HG03432 (cell line): ENCODE data around the gene OR9Q1.
"Not testable (repeated sequence)": the region's sequence is repeated elsewhere in the genome, so short reads cannot be mapped to it uniquely, and the experiment has no call there.

ENCODE experiments used
- ATAC-seq: cut with Tn5 transposase; IDR thresholded peaks from one replicate; pipeline ENCODE4 v1.9.1; 2021; ENCODE audit warnings: mild to moderate bottlenecking, moderate library complexity; ENCODE audit not compliant: unreplicated experiment

Gene OR9Q1

GRCh38 chr11:58133309-58134076 is 109.8 kb downstream of the OR9Q1 start:
- no peak for ATAC-seq

DNA sequence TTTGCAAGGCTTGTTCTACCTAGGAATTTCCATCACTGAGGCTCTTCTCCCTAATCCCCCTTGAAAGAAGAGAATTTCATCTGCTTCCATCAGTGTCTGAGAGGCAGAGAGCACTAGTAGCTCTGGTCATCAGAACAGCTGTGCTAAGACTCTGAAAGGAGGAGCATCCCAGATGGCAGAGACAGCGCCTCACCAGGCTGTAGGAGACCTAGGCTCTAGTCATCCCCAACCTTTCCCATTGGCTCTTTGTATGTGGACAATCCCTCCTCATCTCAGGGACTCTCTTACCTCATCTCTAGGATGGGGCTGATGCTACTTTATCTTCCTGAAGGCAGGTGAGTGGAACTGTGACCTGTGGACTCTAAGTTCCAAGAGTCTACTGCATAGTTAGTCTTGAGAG is 110.5 kb downstream of the OR9Q1 start:
- no peak for ATAC-seq

- no peak for ATAC-seq
Observed at GRCh38 chr11:58135171-58135570, 111.5 kb downstream of the OR9Q1 start.

DNA sequence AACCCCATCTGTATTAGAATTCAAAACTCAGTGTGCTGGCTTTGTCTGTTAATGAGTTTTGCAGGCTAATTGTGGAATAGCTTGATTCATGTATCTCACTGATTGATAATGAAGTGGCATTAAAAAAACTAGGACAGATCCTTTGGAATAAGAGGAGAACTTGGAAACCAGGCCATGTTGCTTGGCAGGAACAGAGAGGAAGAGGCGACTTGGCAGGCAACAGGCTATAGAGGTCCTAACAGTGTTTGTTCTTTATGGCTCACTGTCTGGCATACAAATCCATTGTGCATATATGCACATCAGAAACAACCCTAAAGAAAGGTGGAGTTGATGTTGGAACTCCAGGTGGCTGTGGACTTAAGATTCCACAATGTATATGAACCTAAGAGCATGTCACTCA is 119.1 kb downstream of the OR9Q1 start:
- ATAC-seq, result no peak

- ATAC-seq, result no peak
Observed at GRCh38 chr11:58152781-58153180, 129.1 kb downstream of the OR9Q1 start.

- no peak for ATAC-seq
Observed at GRCh38 chr11:58164389-58164788, 140.7 kb downstream of the OR9Q1 start.

DNA sequence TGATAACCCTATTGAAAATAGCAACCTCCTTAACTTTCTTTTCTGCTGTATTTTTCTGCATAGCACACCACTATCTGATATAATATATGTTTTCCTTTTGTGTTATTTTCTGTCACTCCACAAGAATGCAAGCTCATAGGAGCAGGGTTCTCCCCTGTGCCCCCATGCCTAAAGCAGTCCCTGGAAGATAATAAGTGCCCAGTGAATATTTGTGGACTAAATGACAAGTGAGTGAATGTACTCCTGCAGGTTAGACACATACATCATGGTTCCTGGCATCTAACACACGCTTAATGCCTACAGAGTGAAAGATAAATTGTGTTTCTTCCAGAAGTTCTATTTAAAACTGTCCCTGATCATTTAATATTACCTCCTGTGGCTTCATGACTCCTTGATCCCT is 141.3 kb downstream of the OR9Q1 start:
- no peak for ATAC-seq

DNA sequence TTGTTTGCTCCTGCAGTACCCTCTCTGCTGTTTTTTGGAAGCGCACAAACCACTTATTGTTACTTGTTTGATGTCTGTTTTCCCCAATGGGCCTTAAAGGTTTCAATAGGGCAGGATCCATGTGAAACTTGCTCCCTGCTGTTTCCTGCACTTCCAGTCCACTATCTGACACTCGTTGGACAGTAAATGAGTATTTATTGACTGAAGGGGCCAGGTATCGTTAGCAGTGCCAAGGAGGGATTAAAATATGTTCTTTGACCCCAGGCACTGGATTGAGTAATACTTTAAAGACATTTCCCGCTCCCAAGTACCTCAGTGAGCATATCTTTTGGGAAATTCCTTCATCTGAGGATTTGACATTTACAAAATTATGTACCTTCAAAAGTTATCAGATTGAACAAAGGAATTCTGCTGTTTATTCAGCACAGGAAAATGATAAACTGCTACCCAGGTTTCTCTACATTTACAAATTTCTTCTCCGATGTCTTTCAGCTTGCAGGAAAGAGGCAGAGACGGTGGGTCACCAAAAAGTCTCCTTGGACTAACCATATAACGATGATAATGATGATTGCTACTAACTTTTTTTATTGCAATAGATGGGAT is 141.9 kb downstream of the OR9Q1 start:
- no peak for ATAC-seq

DNA sequence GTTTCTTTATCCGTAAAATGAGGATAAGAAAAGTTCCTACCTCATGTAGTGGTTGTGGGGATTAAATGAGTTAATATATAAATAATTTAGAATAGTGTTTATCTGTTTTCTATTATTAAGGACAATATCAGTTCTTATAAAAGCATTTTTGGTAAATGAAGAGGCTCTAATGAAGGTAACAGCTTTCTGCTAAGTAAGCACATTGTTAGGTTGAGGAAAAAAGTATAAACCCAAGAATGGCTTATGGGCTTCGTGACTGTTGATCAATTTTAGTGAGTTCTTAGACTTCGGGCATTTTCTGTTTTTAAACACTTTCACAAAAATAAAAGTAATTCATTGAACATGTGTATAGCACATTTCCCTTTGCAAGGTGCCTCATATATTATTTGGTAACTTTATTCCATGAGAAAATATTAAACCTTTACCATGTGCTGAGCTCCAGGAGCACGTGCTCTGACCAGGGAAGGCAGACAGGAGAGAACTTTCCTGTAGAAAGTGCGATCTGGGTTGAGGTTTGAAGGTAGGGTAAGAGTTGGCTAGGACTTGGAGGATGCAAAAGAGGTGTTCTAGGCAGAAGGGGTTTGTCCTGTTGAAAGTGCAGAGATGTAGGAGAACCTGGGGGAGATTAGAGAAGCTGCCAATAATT is 153.9 kb downstream of the OR9Q1 start:
- ATAC-seq, result no peak

DNA sequence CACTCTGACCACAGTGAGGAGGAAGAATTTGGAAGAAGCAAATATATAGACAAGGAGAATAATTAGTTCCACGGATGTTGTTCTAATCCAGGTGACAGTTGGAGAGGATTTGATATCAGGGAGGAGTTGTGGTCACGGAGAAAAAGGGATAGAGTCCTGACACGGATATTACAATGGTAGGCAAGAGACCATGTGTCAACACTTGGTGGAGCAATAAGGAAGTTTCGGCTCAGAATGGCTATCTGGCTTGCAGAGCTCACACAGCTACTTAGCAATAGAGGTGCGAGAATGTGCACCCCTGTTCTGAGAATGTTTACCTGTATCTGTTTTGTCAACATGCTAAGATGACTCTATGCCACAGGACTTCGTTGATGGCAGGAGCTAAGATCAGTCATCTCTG is 154.8 kb downstream of the OR9Q1 start:
- ATAC-seq, result no peak

DNA sequence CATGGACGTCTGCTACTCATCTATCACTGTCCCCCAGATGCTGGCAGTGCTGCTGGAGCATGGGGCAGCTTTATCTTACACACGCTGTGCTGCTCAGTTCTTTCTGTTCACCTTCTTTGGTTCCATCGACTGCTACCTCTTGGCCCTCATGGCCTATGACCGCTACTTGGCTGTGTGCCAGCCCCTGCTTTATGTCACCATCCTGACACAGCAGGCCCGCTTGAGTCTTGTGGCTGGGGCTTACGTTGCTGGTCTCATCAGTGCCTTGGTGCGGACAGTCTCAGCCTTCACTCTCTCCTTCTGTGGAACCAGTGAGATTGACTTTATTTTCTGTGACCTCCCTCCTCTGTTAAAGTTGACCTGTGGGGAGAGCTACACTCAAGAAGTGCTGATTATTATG is 156.0 kb downstream of the OR9Q1 start:
- ATAC-seq, result no peak

GRCh38 chr11:58186938-58187337 is 163.3 kb downstream of the OR9Q1 start:
- no peak for ATAC-seq

DNA sequence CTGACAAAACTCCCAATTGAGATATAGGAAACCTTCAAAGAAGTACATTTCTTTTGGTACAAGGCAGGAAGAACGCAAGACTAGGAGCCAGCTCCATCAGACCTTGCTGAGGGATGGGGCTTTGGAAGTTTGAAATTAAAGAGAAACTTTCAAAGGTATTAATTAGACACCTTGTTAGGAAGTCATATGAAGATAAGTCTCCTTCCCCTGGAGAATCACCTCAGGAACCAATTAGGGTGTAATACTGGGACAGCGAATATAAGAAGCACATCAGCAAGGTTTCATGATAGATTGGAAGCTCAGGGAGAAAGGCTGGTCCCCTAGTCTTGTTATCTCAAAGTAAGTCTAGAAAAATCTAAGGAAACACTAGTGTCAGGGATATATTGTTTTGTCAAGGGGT is 165.1 kb downstream of the OR9Q1 start, which contains the start of gene OR9Q2:
Gene OR9Q2, plus strand, starts transcription at position 301 of the 400 bp plus-strand sequence. CDS start 1,421 bp downstream, outside the sequence.
- no peak for ATAC-seq

- no peak for ATAC-seq
Observed at GRCh38 chr11:58192229-58192628, 168.5 kb downstream of the OR9Q1 start.

DNA sequence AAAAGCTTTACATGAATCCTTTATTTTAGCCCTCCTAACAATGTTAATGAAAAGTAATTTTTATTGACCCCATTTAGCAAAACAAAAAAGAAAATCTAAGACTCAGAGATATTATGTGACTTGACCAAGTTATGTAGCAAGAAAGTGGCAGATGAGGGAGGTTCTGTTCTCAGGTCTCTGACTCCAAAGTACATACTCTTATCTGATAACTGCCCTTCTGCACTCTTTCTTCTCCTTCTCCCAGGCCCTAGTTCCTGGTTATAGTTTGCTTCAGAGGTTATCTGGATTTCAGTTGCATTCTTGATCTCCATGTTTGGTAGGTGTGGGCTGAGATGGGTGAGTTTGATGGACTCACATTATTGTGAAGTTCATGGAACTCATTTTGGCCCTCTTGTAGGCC is 169.7 kb downstream of the OR9Q1 start:
- no peak for ATAC-seq

DNA sequence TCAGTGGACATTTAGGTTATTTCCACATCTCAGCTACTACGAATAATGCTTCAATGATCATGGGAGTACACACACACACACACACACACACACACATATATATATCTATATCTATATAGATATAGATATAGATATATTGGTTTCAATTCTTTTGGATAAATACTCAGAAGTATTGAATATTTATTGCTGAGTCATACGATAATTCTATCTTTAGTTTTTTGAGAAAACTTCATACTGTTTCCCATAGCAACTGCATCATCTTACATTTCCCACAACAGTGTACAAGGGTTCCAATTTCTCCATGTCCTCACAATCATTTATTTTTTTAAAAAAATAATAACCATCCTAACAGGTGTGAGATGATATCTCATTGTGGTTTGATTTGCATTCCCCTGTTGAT is 172.3 kb downstream of the OR9Q1 start:
- no peak for ATAC-seq

GRCh38 chr11:58199271-58199670 is 175.6 kb downstream of the OR9Q1 start:
- ATAC-seq, result no peak

DNA sequence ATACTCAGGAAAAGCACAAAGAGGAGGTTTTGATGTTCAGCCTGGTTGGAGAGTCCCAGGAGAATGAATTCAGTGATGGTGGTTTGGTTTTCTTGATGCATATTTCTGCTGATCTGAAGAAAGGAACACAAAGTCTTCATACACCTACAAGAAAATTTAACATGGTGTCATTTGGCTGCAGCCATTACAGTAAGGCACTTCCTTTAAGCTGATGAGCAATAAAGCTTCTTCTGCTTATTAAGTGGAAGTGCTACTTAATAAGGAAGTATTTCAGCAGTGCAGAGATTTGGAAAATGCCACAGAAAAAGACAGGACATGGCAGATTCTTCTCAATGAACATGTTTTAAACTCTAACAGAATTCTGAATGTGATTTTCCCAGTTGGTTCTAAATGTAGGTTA is 180.4 kb downstream of the OR9Q1 start, which contains the start of gene OR1S2:
Gene OR1S2, minus strand, starts transcription at position 101 of the 400 bp plus-strand sequence. Its CDS starts 0 bp downstream, at position 101.
- no peak for ATAC-seq

DNA sequence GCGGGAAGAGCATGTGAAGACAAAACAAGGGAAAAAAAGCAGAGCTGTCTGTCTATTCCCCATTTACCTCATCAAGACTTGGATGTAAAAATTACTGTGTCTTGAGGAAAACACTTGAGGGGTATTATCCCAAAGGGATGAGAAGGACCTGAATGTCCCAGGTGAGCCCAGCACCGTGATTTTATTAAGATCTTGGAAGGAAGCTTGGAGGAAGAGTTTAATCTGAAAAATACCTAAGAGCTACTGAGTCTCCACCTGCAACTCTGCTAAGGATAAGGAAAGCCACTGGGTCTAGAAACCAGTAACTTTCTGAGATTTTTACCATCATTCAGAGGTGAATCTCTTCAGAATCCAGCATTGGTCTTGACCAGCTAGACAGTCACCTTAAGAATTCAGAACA is 188.7 kb downstream of the OR9Q1 start, which contains the start of gene OR1S1:
Gene OR1S1, plus strand, starts transcription at position 301 of the 400 bp plus-strand sequence.
- ATAC-seq, result not testable (repeated sequence)

DNA sequence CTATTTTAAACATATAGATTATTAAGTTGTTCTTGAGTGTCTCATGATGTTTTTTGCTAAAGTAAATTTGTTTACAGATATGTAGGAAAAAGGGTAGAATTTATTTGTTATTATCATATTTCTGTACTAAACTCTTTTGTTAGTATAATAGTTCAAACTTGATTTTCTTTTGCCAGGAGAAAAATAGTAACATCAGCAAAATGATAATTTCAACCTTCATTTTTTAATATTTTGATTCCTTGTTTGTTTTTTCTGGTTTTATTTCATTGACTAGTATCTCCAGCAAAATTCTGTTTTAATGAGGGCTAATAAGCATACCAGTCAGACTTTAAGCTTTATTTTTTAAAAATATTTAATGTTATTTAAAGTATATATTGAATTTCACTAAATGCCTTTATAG is 192.8 kb downstream of the OR9Q1 start:
- no peak for ATAC-seq

DNA sequence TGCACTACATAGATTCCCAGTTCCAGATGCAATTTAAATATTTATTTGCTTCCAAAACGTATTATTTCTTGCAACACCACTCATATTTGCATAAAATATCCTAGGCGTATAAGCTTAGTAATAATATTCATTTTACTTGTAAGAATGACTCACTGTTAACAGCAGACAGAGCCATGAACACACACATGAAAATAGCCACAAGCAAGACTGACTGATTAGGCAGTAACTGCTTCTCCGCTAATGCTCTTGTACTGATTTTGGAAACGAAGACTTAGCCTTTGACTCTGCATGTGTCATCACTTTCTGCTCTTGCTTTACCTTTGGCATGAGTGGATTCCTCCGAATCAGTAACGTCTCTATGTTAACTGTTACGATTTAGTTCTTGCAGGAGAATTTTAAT is 199.0 kb downstream of the OR9Q1 start:
- ATAC-seq, result no peak
